Measurements from ENCODE around the gene SOX12.

GRCh38 chr20:312866-313265, 12.5 kb upstream of the SOX12 start:
- TF ChIP-seq CBFB (CRISPR knock-in tag; IDR thresholded peaks at IDR 0.05; ENCODE audit: low read depth) (no peak), CTCF (IDR thresholded peaks at IDR 0.05) (no peak), ATF1 (CRISPR knock-in tag; IDR thresholded peaks at IDR 0.05) (no peak), NFE2L1 (CRISPR knock-in tag; IDR thresholded peaks at IDR 0.05) (no peak), NR2C2 (CRISPR knock-in tag; IDR thresholded peaks at IDR 0.05) (no peak), ATF6 (CRISPR knock-in tag; IDR thresholded peaks at IDR 0.05) (no peak)
- TF ChIP-seq, protein P1, sequence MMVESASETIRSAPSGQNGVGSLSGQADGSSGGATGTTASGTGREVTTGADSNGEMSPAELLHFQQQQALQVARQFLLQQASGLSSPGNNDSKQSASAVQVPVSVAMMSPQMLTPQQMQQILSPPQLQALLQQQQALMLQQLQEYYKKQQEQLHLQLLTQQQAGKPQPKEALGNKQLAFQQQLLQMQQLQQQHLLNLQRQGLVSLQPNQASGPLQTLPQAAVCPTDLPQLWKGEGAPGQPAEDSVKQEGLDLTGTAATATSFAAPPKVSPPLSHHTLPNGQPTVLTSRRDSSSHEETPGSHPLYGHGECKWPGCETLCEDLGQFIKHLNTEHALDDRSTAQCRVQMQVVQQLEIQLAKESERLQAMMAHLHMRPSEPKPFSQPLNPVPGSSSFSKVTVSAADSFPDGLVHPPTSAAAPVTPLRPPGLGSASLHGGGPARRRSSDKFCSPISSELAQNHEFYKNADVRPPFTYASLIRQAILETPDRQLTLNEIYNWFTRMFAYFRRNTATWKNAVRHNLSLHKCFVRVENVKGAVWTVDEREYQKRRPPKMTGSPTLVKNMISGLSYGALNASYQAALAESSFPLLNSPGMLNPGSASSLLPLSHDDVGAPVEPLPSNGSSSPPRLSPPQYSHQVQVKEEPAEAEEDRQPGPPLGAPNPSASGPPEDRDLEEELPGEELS (CRISPR knock-in tag; IDR thresholded peaks at IDR 0.05), result no peak

All from WTC11 (cell line).